ENCODE measurements around the gene NRL.
A peak's percentile ranks its signal among the peaks of the same experiment; 100 is the strongest.

Gene NRL

GRCh38 chr14:24080888-24081738 is 33.6 kb downstream of the NRL start:
- peak; percentile 69 for DNase-seq (ENCODE audit: low spot score)

- no peak for DNase-seq (ENCODE audit: low spot score)
Observed at GRCh38 chr14:24080142-24080530, 34.6 kb downstream of the NRL start.

GRCh38 chr14:24079491-24080141 is 35.1 kb downstream of the NRL start:
- no peak for DNase-seq (ENCODE audit: low spot score)

GRCh38 chr14:24078146-24078545 is 36.6 kb downstream of the NRL start:
- DNase-seq (ENCODE audit: low spot score): no peak

GRCh38 chr14:24077086-24077485 is 37.7 kb downstream of the NRL start:
- no peak for DNase-seq (ENCODE audit: low spot score)

GRCh38 chr14:24076302-24076601 is 38.5 kb downstream of the NRL start:
- DNase-seq (ENCODE audit: low spot score): no peak

GRCh38 chr14:24075485-24076301 is 39.1 kb downstream of the NRL start:
- no peak for DNase-seq (ENCODE audit: low spot score)

GRCh38 chr14:24074625-24075484 is 39.9 kb downstream of the NRL start:
- no peak for DNase-seq (ENCODE audit: low spot score)

GRCh38 chr14:24072881-24073877 is 41.6 kb downstream of the NRL start:
- no peak for DNase-seq (ENCODE audit: low spot score)

- no peak for DNase-seq (ENCODE audit: low spot score)
Observed at GRCh38 chr14:24072436-24072835, 42.3 kb downstream of the NRL start.

GRCh38 chr14:24071836-24072430 is 42.8 kb downstream of the NRL start:
- no peak for DNase-seq (ENCODE audit: low spot score)

- DNase-seq (ENCODE audit: low spot score): no peak
Observed at GRCh38 chr14:24071144-24071697, 43.5 kb downstream of the NRL start, which contains the start of gene CPNE6. TSS of gene CPNE6 (plus strand) at chr14:24071562. CDS start at chr14:24072937, 1,375 bp downstream.

GRCh38 chr14:24070285-24071143 is 44.2 kb downstream of the NRL start:
- no peak for DNase-seq (ENCODE audit: low spot score)

GRCh38 chr14:24069411-24069735 is 45.4 kb downstream of the NRL start:
- no peak for DNase-seq (ENCODE audit: low spot score)

GRCh38 chr14:24068711-24069410 is 45.9 kb downstream of the NRL start:
- no peak for DNase-seq (ENCODE audit: low spot score)

GRCh38 chr14:24067133-24068082 is 47.3 kb downstream of the NRL start:
- DNase-seq (ENCODE audit: low spot score): no peak

- DNase-seq (ENCODE audit: low spot score): no peak
Observed at GRCh38 chr14:24066496-24067132, 48.1 kb downstream of the NRL start.

Measured in GM03348 (cell line).